HCEC 1CT (cell line): Measurements from ENCODE around the gene RPH3AL.

Experiments used
- DNase-seq: peaks from one replicate; pipeline ENCODE4 v3.0.0-alpha.2; 2017

RPH3AL gene

GRCh38 chr17:350706-351448 is 1.7 kb downstream of the RPH3AL start:
- peak; percentile 62 for DNase-seq

- no peak for DNase-seq
These were observed 2.9 kb downstream of the RPH3AL start for GRCh38 chr17:349666-350065.

DNA sequence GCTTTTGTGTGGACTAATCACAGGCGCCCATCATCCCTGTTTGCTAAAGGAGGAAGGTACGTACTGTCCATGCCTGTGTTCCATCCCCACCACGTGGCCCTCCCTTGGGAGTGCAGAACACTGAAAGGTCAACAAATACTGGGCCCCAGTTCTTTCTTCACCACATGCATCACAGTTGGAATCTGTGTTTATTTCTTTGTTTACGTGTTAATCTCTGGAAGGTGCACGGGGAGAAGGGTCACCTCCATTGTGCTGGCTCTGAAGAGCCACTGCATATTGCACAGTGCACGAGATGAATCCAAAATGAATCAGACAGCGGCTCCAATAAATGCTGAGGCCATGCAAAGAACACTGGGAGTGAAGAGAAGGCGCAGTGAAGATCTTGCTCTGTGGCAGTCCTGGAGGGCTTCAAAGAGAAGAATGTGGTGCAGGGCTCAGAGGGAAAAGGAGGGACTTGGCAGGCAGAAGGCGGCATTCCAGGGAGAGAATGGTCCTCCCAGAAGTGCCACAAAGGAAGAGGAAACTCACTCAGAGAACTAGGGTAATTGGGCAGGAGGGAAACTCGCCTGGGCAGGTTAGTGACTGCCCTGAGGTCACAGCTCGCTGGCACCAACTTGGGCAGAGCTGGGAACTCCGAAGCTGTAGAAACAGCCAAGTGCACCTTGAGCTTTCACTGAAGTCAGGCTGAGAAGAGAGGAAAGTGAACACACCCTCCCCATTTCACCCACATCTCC is 3.7 kb downstream of the RPH3AL start:
- no peak for DNase-seq

- DNase-seq = no peak
These were observed 4.6 kb downstream of the RPH3AL start for GRCh38 chr17:348012-348411.

DNA sequence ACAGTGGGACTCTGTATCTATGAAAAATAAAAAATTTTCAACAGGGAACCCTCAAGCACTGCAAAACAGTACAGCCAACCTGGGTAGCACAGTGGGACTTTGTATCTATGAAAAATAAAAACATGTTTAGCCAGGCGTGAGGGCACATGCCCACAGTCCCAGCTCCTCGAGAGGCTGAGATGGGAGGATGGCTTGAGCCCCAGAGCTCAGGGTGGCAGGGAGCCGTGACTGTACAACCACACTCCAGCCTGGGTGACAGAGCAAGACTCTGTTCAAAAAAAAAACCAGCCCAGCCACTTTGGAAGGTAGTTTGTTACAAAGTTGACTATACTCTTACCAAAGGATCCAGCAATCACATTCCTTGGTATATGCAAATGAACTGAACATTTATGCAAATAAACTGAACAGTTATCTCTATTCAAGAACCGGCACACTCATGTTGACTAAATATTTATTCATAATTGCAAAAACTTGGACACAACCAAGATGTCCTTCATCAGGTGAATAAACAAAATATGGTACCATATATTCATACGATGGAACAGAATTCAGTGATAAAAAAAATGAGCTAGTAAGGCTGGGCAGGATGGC is 5.2 kb downstream of the RPH3AL start:
- DNase-seq = no peak

GRCh38 chr17:345992-346785 is 6.4 kb downstream of the RPH3AL start:
- DNase-seq = no peak

DNA sequence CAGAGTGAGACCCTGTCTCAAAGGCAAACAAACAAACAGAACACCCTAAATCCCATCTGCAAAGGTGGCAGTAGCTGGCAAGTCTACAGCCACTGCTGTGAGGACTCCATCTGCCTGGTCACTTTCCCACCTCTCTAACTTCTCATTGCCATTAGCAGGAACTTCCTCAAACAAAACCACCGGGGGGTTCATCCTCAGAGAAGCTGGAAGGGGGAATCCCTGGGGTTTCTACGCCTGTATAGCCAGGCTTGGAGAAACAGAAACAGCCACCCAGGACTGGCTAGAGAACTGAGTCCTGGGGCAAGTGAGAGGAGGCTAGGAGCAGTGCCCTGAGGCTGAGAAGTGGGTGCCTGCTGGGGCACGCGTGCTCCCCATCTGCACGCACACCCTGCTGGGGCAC is 7.3 kb downstream of the RPH3AL start:
- no peak for DNase-seq

DNA sequence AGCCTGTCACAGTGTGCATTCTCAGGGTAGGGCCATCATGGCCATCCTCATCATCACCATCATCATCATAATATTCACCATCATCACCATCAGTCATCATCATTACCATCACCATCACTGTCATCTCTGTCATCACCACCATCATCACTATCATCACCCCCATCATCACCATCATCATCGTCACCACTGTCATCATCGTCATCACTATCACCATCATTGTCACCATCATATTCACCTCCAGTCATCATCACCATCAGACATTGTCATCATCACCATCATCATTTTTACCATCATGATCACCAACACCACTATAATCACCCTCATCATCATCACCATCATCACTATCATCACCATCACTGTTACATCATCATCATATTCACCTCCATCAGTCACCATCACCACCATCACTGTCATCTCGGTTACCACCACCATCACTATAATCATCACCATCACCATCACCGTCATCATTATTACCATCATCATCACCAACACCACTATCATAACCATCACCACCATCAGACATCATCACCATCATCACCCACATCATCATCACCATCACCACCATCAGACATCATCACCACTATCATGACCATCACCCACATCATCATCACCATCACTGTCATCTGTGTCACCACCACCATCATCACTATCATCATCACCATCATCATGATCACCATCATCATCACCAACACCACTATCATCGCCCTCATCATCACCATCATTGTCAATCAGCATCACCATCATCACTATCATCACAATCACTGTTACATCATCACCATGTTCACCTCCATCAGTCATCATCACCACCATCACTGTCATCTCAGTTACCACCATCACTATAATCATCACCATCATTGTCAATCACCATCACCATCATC is 8.5 kb downstream of the RPH3AL start:
- no peak for DNase-seq

GRCh38 chr17:343211-343610 is 9.4 kb downstream of the RPH3AL start:
- no peak for DNase-seq

- no peak for DNase-seq
These were observed 12.5 kb downstream of the RPH3AL start for GRCh38 chr17:340074-340473.

- DNase-seq = no peak
These were observed 13.2 kb downstream of the RPH3AL start for GRCh38 chr17:339193-340061.

DNA sequence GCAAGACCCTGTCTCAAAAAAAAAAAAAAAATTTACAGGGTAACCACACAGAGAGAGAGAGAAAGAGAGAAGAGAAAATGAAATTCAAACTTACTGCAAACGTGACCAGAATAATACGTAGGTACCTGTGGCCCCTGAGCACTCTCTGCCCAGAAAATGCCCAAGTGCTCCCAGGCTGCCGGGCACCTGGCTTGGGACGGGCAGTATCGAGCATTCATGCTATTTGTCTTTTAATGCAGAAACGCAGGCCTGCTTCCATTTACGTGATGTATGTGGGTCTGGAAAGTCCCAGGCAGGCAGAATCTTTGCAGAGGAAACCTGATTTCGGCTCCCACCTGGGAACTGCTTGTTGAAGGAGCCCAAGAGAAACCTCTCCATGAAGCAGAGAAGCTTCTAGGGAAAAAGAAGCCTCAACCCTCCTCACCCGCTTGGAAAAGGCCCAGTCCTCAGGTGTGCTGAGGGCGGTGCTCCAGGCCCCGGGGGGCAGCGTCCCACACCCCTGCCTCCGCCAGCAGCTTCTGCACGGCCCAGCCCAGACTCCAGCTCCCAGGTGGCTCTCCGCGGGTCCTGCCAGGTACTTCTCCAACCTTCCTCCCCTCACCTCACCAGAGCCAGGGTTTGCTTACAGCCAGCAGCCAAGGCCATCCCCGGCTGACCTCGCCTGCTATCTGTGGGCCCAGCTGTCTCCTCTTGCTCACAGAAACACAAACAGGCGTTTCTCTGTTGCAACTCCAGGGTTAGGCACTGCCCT is 14.0 kb downstream of the RPH3AL start:
- no peak for DNase-seq

DNA sequence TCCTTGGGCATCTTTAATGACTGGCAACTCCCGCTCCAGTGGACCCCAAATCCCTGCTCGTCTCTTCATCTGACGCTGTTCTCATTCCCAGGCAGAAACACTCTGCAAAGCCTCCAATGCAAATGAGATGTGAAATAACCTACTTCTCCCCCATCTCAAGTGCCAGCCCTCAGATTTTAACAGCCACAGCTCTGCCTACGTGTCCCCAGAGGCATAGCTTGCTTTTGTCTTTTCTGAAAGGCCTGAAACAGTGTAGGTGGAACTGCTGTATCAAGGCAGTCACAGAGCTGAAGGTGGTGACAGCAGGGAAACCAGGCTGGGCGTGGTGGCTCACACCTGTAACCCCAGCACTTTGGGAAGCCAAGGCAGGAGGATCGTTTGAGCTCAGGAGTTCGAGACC is 14.7 kb downstream of the RPH3AL start:
- DNase-seq = no peak

- DNase-seq = no peak
These were observed 15.2 kb downstream of the RPH3AL start for GRCh38 chr17:337453-337852.

GRCh38 chr17:337022-337420 is 15.6 kb downstream of the RPH3AL start:
- no peak for DNase-seq

- no peak for DNase-seq
These were observed 16.2 kb downstream of the RPH3AL start for GRCh38 chr17:336110-337021.

- DNase-seq = no peak
These were observed 16.9 kb downstream of the RPH3AL start for GRCh38 chr17:335691-336090.

DNA sequence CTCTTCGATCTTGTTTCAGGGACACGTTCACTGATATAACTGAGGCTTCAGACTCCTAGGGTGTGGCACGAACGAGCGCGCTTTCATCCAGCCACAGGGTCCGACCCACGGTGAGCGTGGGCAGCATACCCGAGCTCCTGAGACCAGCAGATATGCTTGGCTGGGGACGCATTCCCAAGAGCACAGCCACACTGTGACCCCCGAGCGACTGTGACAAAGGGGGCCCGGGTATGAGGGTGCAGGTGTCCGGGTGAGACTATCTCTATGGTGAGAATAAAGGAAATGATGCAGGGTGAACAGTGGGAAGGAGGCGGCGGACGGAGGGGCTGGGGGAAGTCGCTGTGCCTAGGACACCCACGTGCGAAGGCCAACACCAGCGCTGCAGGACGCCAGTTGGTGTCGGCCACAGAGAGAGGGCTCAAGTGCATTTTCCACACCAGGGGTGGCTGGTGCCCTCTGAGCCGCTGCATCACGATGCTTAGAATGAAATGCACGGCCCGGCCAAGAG is 17.6 kb downstream of the RPH3AL start:
- no peak for DNase-seq
